ENCODE data around the gene SLC25A48. TPM values are rescaled to one million over a fixed set of nuclear protein-coding genes. Genes with fewer than 3 reads are reported as not detected.
"Not testable (repeated sequence)": the region's sequence is repeated elsewhere in the genome, so short reads cannot be mapped to it uniquely, and the experiment has no call there.

The SLC25A48 gene
- total RNA-seq, 1 donor, result not detected

DNA sequence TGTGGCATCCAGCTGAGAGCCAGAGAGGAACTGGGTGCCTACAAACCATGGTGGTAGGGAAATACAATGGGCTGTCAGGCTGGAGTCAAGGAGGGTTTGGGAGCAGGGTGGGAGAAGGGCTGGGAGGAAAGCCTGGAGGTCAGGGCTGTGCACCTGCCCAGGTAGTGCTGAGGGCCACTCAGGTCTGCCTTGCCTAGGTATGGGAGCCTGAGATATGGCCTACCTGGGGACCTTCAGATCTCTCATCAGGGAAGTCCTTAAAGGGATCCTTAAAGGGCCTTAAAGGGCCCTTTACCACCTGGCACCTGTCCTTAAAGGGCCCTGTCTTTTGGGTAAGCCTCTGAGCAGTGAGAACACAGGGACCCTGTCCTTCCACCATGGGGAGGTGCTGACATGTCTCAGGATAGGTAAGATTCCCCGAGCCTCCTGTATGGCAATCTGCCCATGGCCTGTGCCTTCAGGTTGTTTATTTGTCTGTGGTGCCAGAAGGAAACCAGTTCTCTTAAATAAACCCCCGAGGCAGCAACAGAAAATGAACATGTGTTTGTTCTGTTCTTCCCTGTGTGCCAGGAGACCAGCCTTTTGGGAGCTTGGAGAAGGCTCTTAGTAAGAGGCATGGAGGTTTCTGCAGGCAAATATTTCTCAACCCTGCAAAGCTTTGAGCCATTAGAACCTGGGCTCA lies 23.3 kb downstream of the SLC25A48 start:
- no peaks in the 10 kb centered on the region for H4K20me1 ChIP-seq (ENCODE audit: insufficient read depth, low read length)
- H3K27ac ChIP-seq (ENCODE audit: low read depth, low read length), result no peak overlapping the region
- peaks cover 22% of the 10 kb centered on the region for H3K27me3 ChIP-seq (ENCODE audit: insufficient read depth, low read length)
- no peaks in the 10 kb centered on the region for H3K9me3 ChIP-seq (ENCODE audit: low read depth, low read length)
- H3K36me3 ChIP-seq (ENCODE audit: insufficient read depth, low read length), result no peaks in the 10 kb centered on the region
- TF ChIP-seq, protein P1, sequence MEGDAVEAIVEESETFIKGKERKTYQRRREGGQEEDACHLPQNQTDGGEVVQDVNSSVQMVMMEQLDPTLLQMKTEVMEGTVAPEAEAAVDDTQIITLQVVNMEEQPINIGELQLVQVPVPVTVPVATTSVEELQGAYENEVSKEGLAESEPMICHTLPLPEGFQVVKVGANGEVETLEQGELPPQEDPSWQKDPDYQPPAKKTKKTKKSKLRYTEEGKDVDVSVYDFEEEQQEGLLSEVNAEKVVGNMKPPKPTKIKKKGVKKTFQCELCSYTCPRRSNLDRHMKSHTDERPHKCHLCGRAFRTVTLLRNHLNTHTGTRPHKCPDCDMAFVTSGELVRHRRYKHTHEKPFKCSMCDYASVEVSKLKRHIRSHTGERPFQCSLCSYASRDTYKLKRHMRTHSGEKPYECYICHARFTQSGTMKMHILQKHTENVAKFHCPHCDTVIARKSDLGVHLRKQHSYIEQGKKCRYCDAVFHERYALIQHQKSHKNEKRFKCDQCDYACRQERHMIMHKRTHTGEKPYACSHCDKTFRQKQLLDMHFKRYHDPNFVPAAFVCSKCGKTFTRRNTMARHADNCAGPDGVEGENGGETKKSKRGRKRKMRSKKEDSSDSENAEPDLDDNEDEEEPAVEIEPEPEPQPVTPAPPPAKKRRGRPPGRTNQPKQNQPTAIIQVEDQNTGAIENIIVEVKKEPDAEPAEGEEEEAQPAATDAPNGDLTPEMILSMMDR (IDR thresholded peaks at IDR 0.05; ENCODE audit: extremely low read depth, low read depth, low read length), result no peak
- no peaks in the 10 kb centered on the region for H3K4me1 ChIP-seq (ENCODE audit: insufficient read depth, low read length)
- no peak overlapping the region for H3K4me3 ChIP-seq (ENCODE audit: insufficient read depth, low read length)
- H3K4me2 ChIP-seq (ENCODE audit: insufficient read depth, low read length), result no peak overlapping the region
- no peak overlapping the region for H2AFZ ChIP-seq (ENCODE audit: low read length)
- DNase-seq (ENCODE audit: insufficient read length, low spot score, missing footprints), result no peak
- H3K79me2 ChIP-seq (ENCODE audit: insufficient read depth, low read length), result no peaks in the 10 kb centered on the region

DNA sequence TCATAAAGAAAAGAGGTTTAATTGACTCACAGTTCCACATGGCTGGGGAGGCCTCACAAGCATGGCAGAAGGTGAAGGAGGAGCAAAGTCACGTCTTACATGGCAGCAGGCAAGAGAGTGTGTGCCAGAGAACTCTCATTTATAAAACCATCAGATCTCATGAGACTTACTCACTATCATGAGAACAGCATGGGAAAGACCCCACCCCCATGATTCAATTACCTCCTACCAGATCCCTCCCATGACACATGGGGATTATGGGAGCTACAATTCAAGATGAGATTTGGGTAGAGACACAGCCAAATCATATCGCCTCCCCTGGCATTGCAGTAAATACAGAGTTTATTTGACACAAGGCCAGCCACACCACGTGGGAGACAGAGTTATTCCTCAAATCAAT lies 24.7 kb downstream of the SLC25A48 start:
- not testable (repeated sequence) for H3K4me2 ChIP-seq (ENCODE audit: insufficient read depth, low read length); H3K36me3 ChIP-seq (ENCODE audit: insufficient read depth, low read length); H3K4me3 ChIP-seq (ENCODE audit: insufficient read depth, low read length); DNase-seq (ENCODE audit: insufficient read length, low spot score, missing footprints); H4K20me1 ChIP-seq (ENCODE audit: insufficient read depth, low read length); H3K79me2 ChIP-seq (ENCODE audit: insufficient read depth, low read length); H3K9me3 ChIP-seq (ENCODE audit: low read depth, low read length); H3K27ac ChIP-seq (ENCODE audit: low read depth, low read length); H2AFZ ChIP-seq (ENCODE audit: low read length); H3K4me1 ChIP-seq (ENCODE audit: insufficient read depth, low read length)
- H3K27me3 ChIP-seq (ENCODE audit: insufficient read depth, low read length), result peaks cover 21% of the 10 kb centered on the region

DNA sequence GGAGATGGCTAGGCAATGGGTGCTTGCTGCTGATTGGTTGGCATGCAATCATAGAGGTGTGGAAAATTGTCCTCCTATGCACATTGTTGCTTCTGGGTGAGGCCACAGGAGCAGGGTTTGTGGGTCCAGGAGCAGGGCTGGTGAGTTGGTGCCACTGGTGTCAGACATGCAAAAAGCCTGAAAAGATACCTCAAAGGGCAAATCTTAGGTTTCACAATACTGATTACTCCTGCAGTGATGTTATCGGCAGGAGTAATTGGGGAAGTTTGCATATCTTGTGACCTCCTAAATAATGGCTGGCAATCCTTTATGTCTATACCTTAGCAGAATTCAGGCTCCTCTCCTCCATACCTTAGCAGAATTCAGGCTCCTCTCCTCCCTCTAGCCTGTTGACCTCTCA lies 25.2 kb downstream of the SLC25A48 start:
- TF ChIP-seq, protein P1 (IDR thresholded peaks at IDR 0.05; ENCODE audit: extremely low read depth, low read depth, low read length), result no peak
- no peaks in the 10 kb centered on the region for H3K9me3 ChIP-seq (ENCODE audit: low read depth, low read length)
- H4K20me1 ChIP-seq (ENCODE audit: insufficient read depth, low read length), result no peaks in the 10 kb centered on the region
- H3K4me3 ChIP-seq (ENCODE audit: insufficient read depth, low read length), result no peak overlapping the region
- H3K4me1 ChIP-seq (ENCODE audit: insufficient read depth, low read length), result no peaks in the 10 kb centered on the region
- H3K27ac ChIP-seq (ENCODE audit: low read depth, low read length), result no peak overlapping the region
- H3K79me2 ChIP-seq (ENCODE audit: insufficient read depth, low read length), result no peaks in the 10 kb centered on the region
- H3K4me2 ChIP-seq (ENCODE audit: insufficient read depth, low read length), result no peak overlapping the region
- peaks cover 21% of the 10 kb centered on the region for H3K27me3 ChIP-seq (ENCODE audit: insufficient read depth, low read length)
- DNase-seq (ENCODE audit: insufficient read length, low spot score, missing footprints), result no peak
- H3K36me3 ChIP-seq (ENCODE audit: insufficient read depth, low read length), result no peaks in the 10 kb centered on the region
- no peak overlapping the region for H2AFZ ChIP-seq (ENCODE audit: low read length)

DNA sequence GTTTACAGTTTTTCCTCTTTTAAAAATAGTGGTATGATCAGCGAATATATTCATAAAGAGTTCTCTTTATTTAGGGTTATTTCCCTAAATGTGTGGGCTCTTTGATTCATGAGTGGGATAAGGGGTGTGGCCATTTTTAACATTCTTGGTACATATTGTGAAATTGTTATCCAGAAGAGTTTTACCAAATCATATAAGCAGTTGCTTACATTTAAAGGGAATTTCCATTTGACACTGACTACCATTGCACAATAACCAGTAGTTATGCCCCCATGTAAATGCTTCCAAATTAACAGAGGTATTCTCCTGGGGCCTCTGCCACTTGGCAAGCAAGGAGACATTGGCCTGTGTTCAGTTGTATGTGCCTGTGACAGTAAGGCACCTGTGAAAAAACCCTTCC lies 27.2 kb downstream of the SLC25A48 start:
- Histone ChIP-seq H3K4me1 (ENCODE audit: insufficient read depth, low read length) (no peaks in the 10 kb centered on the region), H3K36me3 (ENCODE audit: insufficient read depth, low read length) (no peaks in the 10 kb centered on the region), H3K4me3 (ENCODE audit: insufficient read depth, low read length) (no peak overlapping the region), H3K27ac (ENCODE audit: low read depth, low read length) (no peak overlapping the region), H4K20me1 (ENCODE audit: insufficient read depth, low read length) (no peaks in the 10 kb centered on the region), H3K4me2 (ENCODE audit: insufficient read depth, low read length) (no peak overlapping the region), H3K9me3 (ENCODE audit: low read depth, low read length) (no peaks in the 10 kb centered on the region), H2AFZ (ENCODE audit: low read length) (no peak overlapping the region), H3K27me3 (ENCODE audit: insufficient read depth, low read length) (peaks cover 4% of the 10 kb centered on the region), H3K79me2 (ENCODE audit: insufficient read depth, low read length) (no peaks in the 10 kb centered on the region)
- DNase-seq (ENCODE audit: insufficient read length, low spot score, missing footprints), result no peak
- TF ChIP-seq, protein P1 (IDR thresholded peaks at IDR 0.05; ENCODE audit: extremely low read depth, low read depth, low read length), result no peak
